Fibroblast of lung (primary cell): ENCODE results near the gene PLEKHN1.

Experiments used
- CTCF ChIP-seq, 2 donors: IDR thresholded peaks in 1 of 2; conservative IDR thresholded peaks in 1 of 2; 1 replicate in 1 of 2; 2 replicates in 1 of 2; pipeline ENCODE4 v1.5.1; 2011 to 2012; ENCODE audit warnings: low read length in 2 of 2, control low read depth in 1 of 2, inconsistent platforms in 1 of 2, low read depth in 1 of 2, mild to moderate bottlenecking in 1 of 2
- EZH2 ChIP-seq: IDR thresholded peaks from 2 replicates; pipeline ENCODE4 v1.5.1; 2012; ENCODE audit warnings: low read length, control low read depth, mild to moderate bottlenecking; ENCODE audit errors: missing control alignments

- TF ChIP-seq CTCF (conservative IDR thresholded peaks at IDR 0.05 in 1 of 2, IDR thresholded peaks at IDR 0.05 in 1 of 2; ENCODE audit: low read depth in 1 of 2, low read length in 2 of 2) = no peak
- TF ChIP-seq EZH2 = no peak
Observed at GRCh38 chr1:1013105-1013921, 47.0 kb downstream of the PLEKHN1 start, which contains the start of gene ISG15.
